Mesendoderm (in vitro differentiated cells): ENCODE data around the gene NTN3.
A peak's percentile ranks its signal among the peaks of the same experiment; 100 is the strongest.

Experiments
- DNase-seq: peaks from one replicate; pipeline ENCODE4 v3.0.0; 2013
- H2AK5ac ChIP-seq: 2 replicates; pipeline ENCODE4 v1.6.1; 2013; ENCODE audit warnings: low read length, inconsistent platforms
- H2BK120ac ChIP-seq: 2 replicates; pipeline ENCODE4 v1.6.1; 2013; ENCODE audit warnings: low read depth, mild to moderate bottlenecking, low read length, moderate library complexity, mixed read lengths
- H2BK15ac ChIP-seq: replicated peaks from 2 replicates; pipeline ENCODE4 v1.6.1; 2013; ENCODE audit warnings: low read depth, mild to moderate bottlenecking, moderate library complexity
- H2BK5ac ChIP-seq: 2 replicates; pipeline ENCODE4 v1.6.1; 2013; ENCODE audit warnings: low read length, inconsistent platforms
- H3K18ac ChIP-seq: 2 replicates; pipeline ENCODE4 v1.6.1; 2013; ENCODE audit warnings: mild to moderate bottlenecking, low read length, mixed read lengths
- H3K23ac ChIP-seq: one replicate; pipeline ENCODE4 v1.6.1; 2013; ENCODE audit warnings: low read length
- H3K27ac ChIP-seq: 2 replicates; pipeline ENCODE4 v1.5.1; 2013; ENCODE audit warnings: low read depth, mild to moderate bottlenecking, inconsistent platforms, low read length, moderate library complexity
- H3K27me3 ChIP-seq: 2 replicates; pipeline ENCODE4 v1.6.1; 2013; ENCODE audit warnings: low read length, control low read depth, mild to moderate bottlenecking, inconsistent platforms; ENCODE audit not compliant: insufficient read depth, poor library complexity
- H3K36me3 ChIP-seq: 2 replicates; pipeline ENCODE4 v1.6.1; 2013; ENCODE audit warnings: low read length, inconsistent platforms; ENCODE audit not compliant: control insufficient read depth, insufficient read depth
- H3K4ac ChIP-seq: one replicate; pipeline ENCODE4 v1.6.1; 2013; ENCODE audit warnings: low read depth, mild to moderate bottlenecking, low read length, moderate library complexity
- H3K4me1 ChIP-seq: 2 replicates; pipeline ENCODE4 v1.6.1; 2013; ENCODE audit warnings: low read depth, low read length, inconsistent platforms; ENCODE audit not compliant: control insufficient read depth
- H3K4me2 ChIP-seq: 2 replicates; pipeline ENCODE4 v1.6.1; 2013; ENCODE audit warnings: low read length
- H3K4me3 ChIP-seq: 2 replicates; pipeline ENCODE4 v1.5.1; 2013; ENCODE audit warnings: mild to moderate bottlenecking, low read length
- H3K56ac ChIP-seq: one replicate; pipeline ENCODE4 v1.6.1; 2013; ENCODE audit warnings: low read length
- H3K79me1 ChIP-seq: 2 replicates; pipeline ENCODE4 v1.6.1; 2013; ENCODE audit warnings: low read length, inconsistent platforms
- H3K79me2 ChIP-seq: 2 replicates; pipeline ENCODE4 v1.6.1; 2013; ENCODE audit warnings: mild to moderate bottlenecking, low read length; ENCODE audit not compliant: control insufficient read depth, insufficient read depth
- H3K9ac ChIP-seq: 2 replicates; pipeline ENCODE4 v1.6.1; 2013; ENCODE audit warnings: low read length, inconsistent platforms
- H4K5ac ChIP-seq: one replicate; pipeline ENCODE4 v1.6.1; 2013; ENCODE audit warnings: low read length
- H4K8ac ChIP-seq: one replicate; pipeline ENCODE4 v1.6.1; 2013; ENCODE audit warnings: low read depth, mild to moderate bottlenecking, control low read depth, low read length, moderate library complexity
- WGBS: extraction: QIAGEN DNeasy Blood & Tissue Kit; methylation state at CpG from one replicate; pipeline ENCODE4 v1.1.7; 2013; ENCODE audit warnings: low lambda C conversion rate, missing lambda C conversion rate; ENCODE audit not compliant: insufficient coverage; ENCODE audit errors: extremely low coverage; 5-methylcytosine and 5-hydroxymethylcytosine counted together

Gene NTN3

GRCh38 chr16:2516391-2517240 lies 45.5 kb downstream of the NTN3 start:
- Histone ChIP-seq H4K5ac (no peak overlapping the region), H3K36me3 (no peaks in the 10 kb centered on the region), H2BK5ac (no peak overlapping the region), H3K56ac (no peak overlapping the region), H3K9ac (no peak overlapping the region), H3K27me3 (no peaks in the 10 kb centered on the region), H3K79me2 (peaks cover 53% of the 10 kb centered on the region), H3K27ac (no peak overlapping the region), H4K8ac (no peak overlapping the region), H3K79me1 (peaks cover 19% of the 10 kb centered on the region), H3K4me2 (no peak overlapping the region), H3K4ac (no peak overlapping the region), H3K18ac (no peak overlapping the region), H2BK120ac (no peak overlapping the region), H2AK5ac (no peak overlapping the region), H2BK15ac (no peak overlapping the region), H3K4me1 (peaks cover 2% of the 10 kb centered on the region), H3K4me3 (no peak overlapping the region), H3K23ac (no peak overlapping the region)
- no peak for DNase-seq
- WGBS, result no CpG with 5 or more reads among the region's 11 CpGs

GRCh38 chr16:2517954-2518605 lies 47.0 kb downstream of the NTN3 start:
- H4K5ac ChIP-seq, result no peak overlapping the region
- H2BK5ac ChIP-seq, result no peak overlapping the region
- no peak overlapping the region for H2BK120ac ChIP-seq
- no peak overlapping the region for H3K56ac ChIP-seq
- H4K8ac ChIP-seq, result no peak overlapping the region
- no peak overlapping the region for H3K9ac ChIP-seq
- no peak overlapping the region for H3K4me3 ChIP-seq
- H3K4ac ChIP-seq, result no peak overlapping the region
- H3K4me1 ChIP-seq, result peaks cover 2% of the 10 kb centered on the region
- no peaks in the 10 kb centered on the region for H3K27me3 ChIP-seq
- H3K36me3 ChIP-seq, result no peaks in the 10 kb centered on the region
- H3K79me1 ChIP-seq, result peaks cover 19% of the 10 kb centered on the region
- no peak overlapping the region for H3K27ac ChIP-seq
- peaks cover 53% of the 10 kb centered on the region for H3K79me2 ChIP-seq
- H3K23ac ChIP-seq, result no peak overlapping the region
- no CpG with 5 or more reads among the region's 12 CpGs for WGBS
- H3K4me2 ChIP-seq, result no peak overlapping the region
- no peak overlapping the region for H2AK5ac ChIP-seq
- no peak for DNase-seq
- H2BK15ac ChIP-seq, result no peak overlapping the region
- no peak overlapping the region for H3K18ac ChIP-seq

GRCh38 chr16:2518823-2519710 lies 48.0 kb downstream of the NTN3 start:
- Histone ChIP-seq H3K9ac (no peak overlapping the region), H3K56ac (no peak overlapping the region), H3K4ac (no peak overlapping the region), H3K79me2 (peaks cover 51% of the 10 kb centered on the region), H3K4me2 (no peak overlapping the region), H4K8ac (no peak overlapping the region), H3K4me3 (no peak overlapping the region), H2AK5ac (no peak overlapping the region), H2BK120ac (no peak overlapping the region), H2BK5ac (no peak overlapping the region), H3K36me3 (no peaks in the 10 kb centered on the region), H2BK15ac (no peak overlapping the region), H3K27ac (no peak overlapping the region), H3K4me1 (no peaks in the 10 kb centered on the region), H4K5ac (no peak overlapping the region), H3K27me3 (no peaks in the 10 kb centered on the region), H3K18ac (no peak overlapping the region), H3K79me1 (peaks cover 19% of the 10 kb centered on the region), H3K23ac (no peak overlapping the region)
- DNase-seq, result no peak
- no CpG with 5 or more reads among the region's 39 CpGs for WGBS

GRCh38 chr16:2519711-2520080 lies 48.6 kb downstream of the NTN3 start:
- H3K4me3 ChIP-seq, result no peak overlapping the region
- no peak overlapping the region for H4K5ac ChIP-seq
- H3K36me3 ChIP-seq, result no peaks in the 10 kb centered on the region
- H3K79me1 ChIP-seq, result peaks cover 19% of the 10 kb centered on the region
- DNase-seq, result no peak
- H2AK5ac ChIP-seq, result no peak overlapping the region
- H3K4me2 ChIP-seq, result no peak overlapping the region
- no peak overlapping the region for H2BK15ac ChIP-seq
- H3K18ac ChIP-seq, result no peak overlapping the region
- no peak overlapping the region for H3K56ac ChIP-seq
- no peak overlapping the region for H2BK5ac ChIP-seq
- no peak overlapping the region for H4K8ac ChIP-seq
- no peak overlapping the region for H3K27ac ChIP-seq
- no CpG with 5 or more reads among the region's 22 CpGs for WGBS
- peaks cover 46% of the 10 kb centered on the region for H3K79me2 ChIP-seq
- H3K4ac ChIP-seq, result no peak overlapping the region
- H2BK120ac ChIP-seq, result no peak overlapping the region
- no peaks in the 10 kb centered on the region for H3K4me1 ChIP-seq
- no peaks in the 10 kb centered on the region for H3K27me3 ChIP-seq
- H3K9ac ChIP-seq, result no peak overlapping the region
- no peak overlapping the region for H3K23ac ChIP-seq

GRCh38 chr16:2520097-2520783 lies 49.1 kb downstream of the NTN3 start, which contains the start of gene AMDHD2:
Gene AMDHD2, plus strand, starts transcription at chr16:2520371. Its CDS starts 88 bp downstream, at chr16:2520459.
- Histone ChIP-seq H3K56ac (peak within 1 kb of the TSS; percentile 85), H2BK15ac (no peak within 1 kb of the TSS), H3K4me3 (peak within 1 kb of the TSS; percentile 65), H3K27ac (no peak within 1 kb of the TSS), H2BK5ac (no peak within 1 kb of the TSS), H3K27me3 (no peaks in the 10 kb centered on the region), H3K4me2 (peak within 1 kb of the TSS; percentile 81), H3K4me1 (no peaks in the 10 kb centered on the region), H2BK120ac (no peak within 1 kb of the TSS), H3K9ac (peak within 1 kb of the TSS; percentile 85), H4K8ac (no peak within 1 kb of the TSS), H3K36me3 (no peaks in the 10 kb centered on the region), H3K4ac (peak within 1 kb of the TSS; percentile 56), H3K18ac (no peak within 1 kb of the TSS), H2AK5ac (no peak within 1 kb of the TSS), H3K79me2 (peaks cover 40% of the 10 kb centered on the region), H3K79me1 (peaks cover 13% of the 10 kb centered on the region), H4K5ac (no peak within 1 kb of the TSS), H3K23ac (no peak within 1 kb of the TSS)
- no CpG with 5 or more reads among the region's 83 CpGs for WGBS
- peak; percentile 93 for DNase-seq
